Medulla oblongata (tissue), 1 donor: Measurements from ENCODE around the gene ERC1.

Source experiments
- DNase-seq: peaks from one replicate; pipeline ENCODE4 v3.0.0-alpha.2; 2015; ENCODE audit errors: extremely low spot score

Gene ERC1

GRCh38 chr12:1439201-1439600 lies 448.2 kb downstream of the ERC1 start:
- DNase-seq = no peak

- DNase-seq = no peak
These were observed 448.7 kb downstream of the ERC1 start for GRCh38 chr12:1439687-1440086.

GRCh38 chr12:1443421-1444141 lies 452.6 kb downstream of the ERC1 start:
- DNase-seq = no peak

GRCh38 chr12:1444142-1444516 lies 453.1 kb downstream of the ERC1 start:
- no peak for DNase-seq

GRCh38 chr12:1445807-1446206 lies 454.8 kb downstream of the ERC1 start:
- no peak for DNase-seq

GRCh38 chr12:1448336-1448735 lies 457.3 kb downstream of the ERC1 start:
- no peak for DNase-seq

GRCh38 chr12:1453810-1454209 lies 462.8 kb downstream of the ERC1 start:
- DNase-seq = no peak

- no peak for DNase-seq
These were observed 465.9 kb downstream of the ERC1 start for GRCh38 chr12:1456885-1457284.

GRCh38 chr12:1457901-1458300 lies 466.9 kb downstream of the ERC1 start:
- DNase-seq = no peak

GRCh38 chr12:1459339-1459738 lies 468.3 kb downstream of the ERC1 start:
- DNase-seq = no peak

- DNase-seq = no peak
These were observed 472.3 kb downstream of the ERC1 start for GRCh38 chr12:1463073-1463905.

- DNase-seq = no peak
These were observed 473.9 kb downstream of the ERC1 start for GRCh38 chr12:1464925-1465324.

GRCh38 chr12:1465990-1466389 lies 475.0 kb downstream of the ERC1 start:
- no peak for DNase-seq

- DNase-seq = no peak
These were observed 475.6 kb downstream of the ERC1 start for GRCh38 chr12:1466481-1467154.

GRCh38 chr12:1467710-1468109 lies 476.7 kb downstream of the ERC1 start:
- no peak for DNase-seq

- no peak for DNase-seq
These were observed 478.0 kb downstream of the ERC1 start for GRCh38 chr12:1469070-1469469.

- DNase-seq = no peak
These were observed 479.0 kb downstream of the ERC1 start for GRCh38 chr12:1470051-1470450.

GRCh38 chr12:1471224-1471623 lies 480.2 kb downstream of the ERC1 start:
- no peak for DNase-seq

GRCh38 chr12:1473418-1473817 lies 482.4 kb downstream of the ERC1 start:
- peak; percentile 23 for DNase-seq

- DNase-seq = peak; percentile 15
These were observed 483.1 kb downstream of the ERC1 start for GRCh38 chr12:1474041-1474573.

- peak; percentile 18 for DNase-seq
These were observed 483.6 kb downstream of the ERC1 start for GRCh38 chr12:1474574-1475153.

- DNase-seq = no peak
These were observed 488.6 kb downstream of the ERC1 start for GRCh38 chr12:1479645-1480044.
